Naive thymus-derived CD4-positive, alpha-beta T cell (primary cell): ENCODE results near the gene CD200. TPM values are rescaled to one million over a fixed set of nuclear protein-coding genes. Genes with fewer than 3 reads are reported as not detected.

ENCODE experiments used
- ATAC-seq: fragments of 150-1000 bp; cut with Tn5 transposase; 2 replicates; pipeline ENCODE4 v1.10.0; 2021; ENCODE audit warnings: mild to moderate bottlenecking, moderate library complexity
- CTCF ChIA-PET: fragments of 350-600 bp; sonication (Branson Sonifier 250); formaldehyde crosslinking; loops from one replicate; lab custom pipeline; 2021; ENCODE audit warnings: antibody characterized with exemption; lab: Charles Lee
- POLR2A ChIA-PET: fragments of 350-600 bp; sonication (Branson Sonifier 250); formaldehyde crosslinking; loops from one replicate; lab custom pipeline; 2021; ENCODE audit warnings: antibody characterized with exemption, inconsistent platforms; lab: Charles Lee
- DNase-seq, 9 donors: peaks; one replicate each; pipeline versions ENCODE4 v3.0.0 to v3.0.0-alpha.2; 2020 to 2022; ENCODE audit warnings: mixed read lengths in 1 of 9
- H3K27ac ChIP-seq: one replicate; pipeline ENCODE4 v1.7.0; 2013; ENCODE audit warnings: mild to moderate bottlenecking, low read depth, low read length, moderate library complexity
- H3K27me3 ChIP-seq, 2 donors: one replicate each; pipeline ENCODE4 v1.7.0; 2013; ENCODE audit warnings: low read length in 2 of 2, mild to moderate bottlenecking in 2 of 2, moderate library complexity in 2 of 2; ENCODE audit not compliant: control insufficient read depth in 2 of 2, insufficient read depth in 2 of 2
- H3K36me3 ChIP-seq, 3 experiments: 1 replicate in 2 of 3; 2 replicates in 1 of 3; pipeline ENCODE4 v1.7.0; 2013; ENCODE audit warnings: low read length in 3 of 3, mild to moderate bottlenecking in 3 of 3, moderate library complexity in 1 of 3; ENCODE audit not compliant: insufficient read depth in 3 of 3, control insufficient read depth in 2 of 3
- H3K4me1 ChIP-seq, 2 donors: one replicate each; pipeline ENCODE4 v1.7.0; 2013; ENCODE audit warnings: low read length in 2 of 2, mild to moderate bottlenecking in 2 of 2, moderate library complexity in 1 of 2; ENCODE audit not compliant: control insufficient read depth in 2 of 2, insufficient read depth in 2 of 2
- H3K4me3 ChIP-seq: 2 replicates; pipeline ENCODE4 v1.7.0; 2013; ENCODE audit warnings: mild to moderate bottlenecking, low read length
- H3K9me3 ChIP-seq, 3 experiments: 1 replicate in 2 of 3; 2 replicates in 1 of 3; pipeline ENCODE4 v1.7.0; 2013; ENCODE audit warnings: low read length in 3 of 3; ENCODE audit not compliant: control insufficient read depth in 2 of 3
- H3K27ac Mint-ChIP-seq, 9 donors: one replicate each; pipeline ENCODE4 v1.8.0; 2020 to 2022; ENCODE audit warnings: mixed read lengths in 9 of 9, mild to moderate bottlenecking in 8 of 9, moderate library complexity in 5 of 9, inconsistent platforms in 2 of 9
- H3K27me3 Mint-ChIP-seq, 5 donors: one replicate each; pipeline ENCODE4 v1.8.0; 2021 to 2022; ENCODE audit warnings: mixed read lengths in 5 of 5, mild to moderate bottlenecking in 1 of 5
- H3K36me3 Mint-ChIP-seq, 5 donors: one replicate each; pipeline ENCODE4 v1.8.0; 2020 to 2022; ENCODE audit warnings: mixed read lengths in 5 of 5, mild to moderate bottlenecking in 3 of 5, inconsistent platforms in 1 of 5
- H3K4me1 Mint-ChIP-seq, 7 donors: one replicate each; pipeline ENCODE4 v1.8.0; 2020 to 2022; ENCODE audit warnings: mixed read lengths in 7 of 7, mild to moderate bottlenecking in 3 of 7, inconsistent platforms in 1 of 7
- H3K4me3 Mint-ChIP-seq, 10 donors: one replicate each; pipeline ENCODE4 v1.8.0; 2020 to 2022; ENCODE audit warnings: mild to moderate bottlenecking in 10 of 10, mixed read lengths in 10 of 10, moderate library complexity in 6 of 10, inconsistent platforms in 2 of 10
- H3K9me3 Mint-ChIP-seq, 11 donors: one replicate each; pipeline ENCODE4 v1.8.0; 2020 to 2022; ENCODE audit warnings: mixed read lengths in 11 of 11, mild to moderate bottlenecking in 4 of 11, inconsistent platforms in 1 of 11, moderate library complexity in 1 of 11
- intact Hi-C, 2 donors: fragments of 100-400 bp; cut with micrococcal nuclease; formaldehyde crosslinking; loops; one replicate each; pipeline ENCODE4 v1.15.1; 2023
- polyA plus RNA-seq, 2 donors: library from polyadenylated mRNA; unstranded; fragments of 300-500 nt; fragmentation: Illumina TruSeq; gene quantifications; one replicate each; pipeline ENCODE4 v1.2.3, GENCODE V29; 2021
- total RNA-seq, 6 experiments: library from RNA in 5 of 6; stranded (reverse) in 5 of 6; gene quantifications; 1 replicate in 5 of 6; 2 replicates in 1 of 6; pipeline ENCODE4 v1.2.3 and lab custom pipeline; 2021 to 2026

Gene CD200, protein sequence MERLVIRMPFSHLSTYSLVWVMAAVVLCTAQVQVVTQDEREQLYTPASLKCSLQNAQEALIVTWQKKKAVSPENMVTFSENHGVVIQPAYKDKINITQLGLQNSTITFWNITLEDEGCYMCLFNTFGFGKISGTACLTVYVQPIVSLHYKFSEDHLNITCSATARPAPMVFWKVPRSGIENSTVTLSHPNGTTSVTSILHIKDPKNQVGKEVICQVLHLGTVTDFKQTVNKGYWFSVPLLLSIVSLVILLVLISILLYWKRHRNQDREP
- total RNA-seq (1 to 10 TPM; 2.5 to 9.1 (median 2.9) TPM), polyA plus RNA-seq (1 to 10 TPM; 2.5 to 3.0 TPM), total RNA-seq (lab: John Stamatoyannopoulos, UW) (4.4 reads per million, percentile 22 among the genes with 10 or more reads in this experiment)

DNA sequence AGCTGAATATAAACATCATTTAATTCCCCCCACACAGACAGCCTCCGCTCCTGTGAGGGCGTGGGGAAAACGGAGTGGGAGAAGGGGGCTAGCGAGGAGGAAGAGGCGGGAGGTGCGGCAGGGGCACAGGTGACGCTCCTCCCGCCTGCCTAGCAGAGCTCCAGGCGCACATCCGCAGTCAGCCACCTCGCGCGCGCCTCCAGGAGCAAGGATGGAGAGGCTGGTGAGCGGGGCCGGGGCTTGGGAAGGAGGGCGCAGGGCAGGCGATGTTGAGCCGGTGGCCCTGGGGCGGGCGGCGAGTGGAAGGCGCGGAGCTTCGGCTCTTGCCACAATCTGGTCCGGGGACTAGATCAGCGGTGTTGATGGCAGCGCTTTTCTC lies at the start of gene CD200:
Gene CD200, plus strand, starts transcription at position 155 of the 379 bp plus-strand sequence. Its CDS starts 57 bp downstream, at position 212.
- DNase-seq (peak; percentile 25 to 69 (median 42)), ATAC-seq (peak; percentile 79)
- H3K4me1 ChIP-seq, result peaks cover 0 to 6% of the 10 kb centered on the region in 2 donors
- intact Hi-C loops, result loop anchor here in 1 of 2 donors (1.0 kb wide), 2 partner anchors 8 to 166 kb away; partner anchors contain the start of gene BTLA
- Mint-ChIP-seq H3K4me3 (peak within 1 kb of the TSS; percentile 82 to 95 (median 92)), H3K36me3 (peaks cover 0 to 6% (median 0%) of the 10 kb centered on the region in 5 donors), H3K27ac (peak within 1 kb of the TSS; percentile 71 to 90 (median 78)), H3K9me3 (no peaks in the 10 kb centered on the region), H3K27me3 (no peaks in the 10 kb centered on the region), H3K4me1 (peaks cover 14 to 56% (median 47%) of the 10 kb centered on the region in 7 donors)
- CTCF ChIA-PET, result interaction anchor here (0.7 to 2.7 kb wide), 9 partner anchors 39 to 1877 kb away, joined by 3 to 24 read pairs (median 4); partner anchors contain the start of genes BTLA and SLC9C1
- peak within 1 kb of the TSS; percentile 62 for H3K27ac ChIP-seq
- peaks cover 0 to 5% (median 0%) of the 10 kb centered on the region in 3 experiments for H3K36me3 ChIP-seq
- H3K9me3 ChIP-seq, result no peaks in the 10 kb centered on the region
- peak within 1 kb of the TSS; percentile 78 for H3K4me3 ChIP-seq
- no peaks in the 10 kb centered on the region for H3K27me3 ChIP-seq
- POLR2A ChIA-PET, result interaction anchor here (0.6 to 2.9 kb wide), 16 partner anchors 9 to 657 kb away, joined by 3 to 12 read pairs (median 3); partner anchors contain the start of genes ATG3, BTLA and SLC35A5

DNA sequence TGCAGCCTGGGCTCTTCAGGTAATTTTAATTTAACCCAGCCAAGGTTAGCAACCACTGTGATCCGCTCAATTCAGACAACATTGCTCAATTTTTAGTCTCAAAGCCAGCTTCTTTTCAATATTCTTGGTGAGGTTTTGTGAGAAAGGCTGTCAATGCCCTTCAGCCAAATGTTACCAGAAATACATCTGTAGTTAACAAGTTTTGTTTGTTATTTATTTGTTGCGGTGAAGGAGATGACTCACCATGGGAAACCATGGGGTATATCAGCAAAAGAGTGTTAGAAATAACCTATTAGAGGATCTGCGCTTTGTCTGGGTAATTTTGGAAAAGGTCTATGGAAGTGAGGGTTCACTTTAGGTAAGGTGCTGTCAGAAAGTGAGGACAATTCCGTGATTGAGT lies 43.9 kb upstream of the CD200 start:
- peaks cover 0 to 8% (median 7%) of the 10 kb centered on the region in 7 donors for H3K4me1 Mint-ChIP-seq
- ChIA-PET POLR2A (interaction anchor here (1.0 kb wide), 1 partner anchor 9 kb away, joined by 3 read pairs; no protein-coding TSS in a partner anchor), CTCF (interaction anchor here (0.7 kb wide), 1 partner anchor 177 kb away, joined by 4 read pairs; no protein-coding TSS in a partner anchor)
- no peak overlapping the region for H3K27ac ChIP-seq
- H3K36me3 ChIP-seq, result no peaks in the 10 kb centered on the region
- peaks cover 0 to 3% (median 0%) of the 10 kb centered on the region in 11 donors for H3K9me3 Mint-ChIP-seq
- no peaks in the 10 kb centered on the region for H3K9me3 ChIP-seq
- H3K4me3 ChIP-seq, result no peak overlapping the region
- no peaks in the 10 kb centered on the region for H3K36me3 Mint-ChIP-seq
- no peaks in the 10 kb centered on the region for H3K27me3 ChIP-seq
- H3K27ac Mint-ChIP-seq, result no peak overlapping the region
- intact Hi-C loops, result no loop called here
- no peaks in the 10 kb centered on the region for H3K4me1 ChIP-seq
- no peak overlapping the region for H3K4me3 Mint-ChIP-seq
- H3K27me3 Mint-ChIP-seq, result peaks cover 0 to 6% (median 0%) of the 10 kb centered on the region in 5 donors
- no peak for ATAC-seq
- DNase-seq, result no peak

DNA sequence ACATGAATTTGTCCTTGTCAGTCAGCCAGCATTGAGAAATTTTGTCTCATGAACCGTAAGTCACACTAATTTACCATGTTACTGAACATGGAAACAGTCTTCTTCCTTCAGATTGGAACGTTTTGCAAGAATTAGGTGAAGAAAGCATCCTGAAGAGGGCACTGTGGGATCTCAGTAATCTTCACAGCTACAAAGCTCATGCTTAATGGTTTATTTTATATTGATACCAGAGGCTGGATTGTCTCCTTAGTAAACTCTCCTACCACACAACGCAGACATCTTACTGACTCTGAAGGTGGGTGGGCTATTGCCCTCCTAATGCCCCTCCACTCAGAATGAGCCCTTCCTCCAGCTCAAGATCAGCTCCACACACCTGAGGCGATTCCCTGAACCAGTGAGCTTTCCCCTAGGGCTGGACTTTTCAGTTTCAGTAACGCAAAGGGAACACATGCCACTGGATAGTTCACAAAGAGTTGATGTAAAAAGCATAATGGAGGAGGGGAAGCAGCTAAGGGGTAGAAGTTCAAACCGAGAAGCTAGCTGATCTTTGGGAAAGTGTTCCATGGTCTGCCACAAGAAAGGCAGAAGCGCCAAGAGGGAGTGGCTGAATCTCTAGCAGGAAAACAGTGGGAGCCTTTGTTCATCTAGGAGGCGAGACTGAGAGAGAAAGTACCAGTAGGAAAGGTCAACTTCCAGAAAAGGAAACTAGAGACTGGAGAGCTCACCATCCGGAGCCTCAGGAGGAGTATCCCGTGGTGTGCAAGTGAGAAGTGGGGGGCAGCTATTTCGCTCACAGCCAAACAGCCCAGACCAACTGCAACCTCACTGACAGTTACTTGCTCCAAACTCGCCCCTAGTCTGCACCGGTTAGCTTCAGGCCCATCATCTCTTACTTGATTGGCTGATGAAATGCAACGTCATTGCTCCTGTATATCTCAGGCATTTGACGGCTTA lies 39.3 kb upstream of the CD200 start, which contains the start of gene SLC9C1:
Gene SLC9C1, minus strand, starts transcription at position 849 of the 954 bp plus-strand sequence. CDS start 7,425 bp downstream, outside the sequence.
- H3K4me1 Mint-ChIP-seq, result peaks cover 17 to 37% (median 27%) of the 10 kb centered on the region in 7 donors
- H3K27ac Mint-ChIP-seq, result peak within 1 kb of the TSS; percentile 4 to 83 (median 56)
- CTCF ChIA-PET, result interaction anchor here (0.5 to 4.8 kb wide), 30 partner anchors 9 to 722 kb away, joined by 3 to 36 read pairs (median 4); partner anchors contain the start of genes BTLA and CD200
- Histone ChIP-seq H3K4me3 (peak within 1 kb of the TSS; percentile 25), H3K36me3 (no peaks in the 10 kb centered on the region), H3K27me3 (no peaks in the 10 kb centered on the region), H3K9me3 (no peaks in the 10 kb centered on the region), H3K27ac (no peak within 1 kb of the TSS), H3K4me1 (no peaks in the 10 kb centered on the region)
- DNase-seq, result peak in 7 of 9 donors; percentile 32 to 66 (median 49)
- H3K36me3 Mint-ChIP-seq, result peaks cover 0 to 2% (median 0%) of the 10 kb centered on the region in 5 donors
- intact Hi-C loops, result loop anchor here (1.0 to 5.0 kb wide), 9 partner anchors 10 to 994 kb away; no protein-coding TSS in a partner anchor
- H3K4me3 Mint-ChIP-seq, result peak within 1 kb of the TSS; percentile 49 to 80 (median 70)
- POLR2A ChIA-PET, result interaction anchor here (1.3 to 2.8 kb wide), 2 partner anchors 10 to 161 kb away, joined by 3 to 10 read pairs; partner anchors contain the start of gene GCSAM
- peaks cover 0 to 3% (median 0%) of the 10 kb centered on the region in 11 donors for H3K9me3 Mint-ChIP-seq
- peak; percentile 84 for ATAC-seq
- no peaks in the 10 kb centered on the region for H3K27me3 Mint-ChIP-seq

DNA sequence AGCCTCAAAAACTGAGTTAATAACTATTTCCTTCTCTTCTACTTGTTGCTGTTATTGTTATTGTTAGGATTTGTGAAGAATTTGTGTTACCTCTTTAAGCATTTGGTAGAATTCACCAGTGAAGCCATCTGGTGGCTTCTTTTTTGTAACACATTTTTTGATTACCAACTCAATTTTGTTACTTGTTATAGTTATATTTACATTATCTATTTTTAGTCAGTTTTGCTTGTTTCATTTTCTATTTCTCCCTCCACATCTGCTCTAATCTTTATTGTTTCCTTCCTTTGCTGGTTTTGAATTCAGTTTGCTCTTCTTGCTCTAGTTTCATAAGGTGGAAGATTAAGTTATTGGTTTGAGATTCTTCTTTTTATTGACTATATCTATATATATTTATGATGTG lies 35.2 kb upstream of the CD200 start:
- H3K4me3 Mint-ChIP-seq, result peak overlapping the region in 9 of 10 donors; percentile 1 to 78 (median 45)
- Histone ChIP-seq H3K9me3 (no peaks in the 10 kb centered on the region), H3K36me3 (no peaks in the 10 kb centered on the region), H3K27me3 (no peaks in the 10 kb centered on the region), H3K4me3 (no peak overlapping the region), H3K27ac (no peak overlapping the region), H3K4me1 (no peaks in the 10 kb centered on the region)
- CTCF ChIA-PET, result interaction anchor here (0.7 to 0.9 kb wide), 2 partner anchors 78 to 190 kb away, joined by 3 to 5 read pairs; no protein-coding TSS in a partner anchor
- H3K9me3 Mint-ChIP-seq, result no peaks in the 10 kb centered on the region
- H3K4me1 Mint-ChIP-seq, result peaks cover 17 to 42% (median 29%) of the 10 kb centered on the region in 7 donors
- DNase-seq (no peak), ATAC-seq (no peak)
- H3K27ac Mint-ChIP-seq, result peak overlapping the region in 4 of 9 donors; percentile 16 to 88 (median 30)
- POLR2A ChIA-PET, result interaction anchor here (1.2 kb wide), 1 partner anchor 8 kb away, joined by 3 read pairs; no protein-coding TSS in a partner anchor
- no peaks in the 10 kb centered on the region for H3K27me3 Mint-ChIP-seq
- intact Hi-C loops, result loop anchor here in 1 of 2 donors (5.0 kb wide), 1 partner anchor 170 kb away; no protein-coding TSS in a partner anchor
- peaks cover 0 to 2% (median 0%) of the 10 kb centered on the region in 5 donors for H3K36me3 Mint-ChIP-seq

DNA sequence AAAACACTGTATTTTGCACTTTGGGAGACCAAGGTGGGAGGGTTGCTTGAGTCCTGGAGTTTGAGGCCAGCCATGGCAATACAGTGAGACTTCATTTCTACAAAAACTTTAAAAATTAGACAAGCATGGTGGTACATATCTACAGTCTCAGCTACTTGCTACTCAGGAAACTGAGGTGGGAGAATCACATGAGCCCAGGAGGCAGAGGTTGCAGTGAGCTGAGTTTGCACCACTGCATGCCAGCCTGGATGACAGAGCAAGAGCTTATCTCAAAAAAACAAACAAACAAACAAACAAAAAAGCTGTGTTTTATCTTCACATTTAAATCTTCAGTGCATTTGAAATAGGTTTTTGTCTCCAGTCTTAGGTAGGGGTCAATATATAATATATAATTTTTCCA lies 34.2 kb upstream of the CD200 start:
- H3K27ac Mint-ChIP-seq, result peak overlapping the region in 2 of 9 donors; percentile 7 to 16
- POLR2A ChIA-PET, result interaction anchor here (0.8 kb wide), 1 partner anchor 203 kb away, joined by 4 read pairs; no protein-coding TSS in a partner anchor
- Histone ChIP-seq H3K4me1 (peaks cover 0 to 7% of the 10 kb centered on the region in 2 donors), H3K36me3 (no peaks in the 10 kb centered on the region), H3K9me3 (no peaks in the 10 kb centered on the region), H3K27me3 (no peaks in the 10 kb centered on the region), H3K27ac (no peak overlapping the region), H3K4me3 (no peak overlapping the region)
- no peaks in the 10 kb centered on the region for H3K9me3 Mint-ChIP-seq
- H3K27me3 Mint-ChIP-seq, result no peaks in the 10 kb centered on the region
- CTCF ChIA-PET, result interaction anchor here (0.6 to 2.2 kb wide), 4 partner anchors 25 to 232 kb away, joined by 3 to 14 read pairs (median 4); no protein-coding TSS in a partner anchor
- no peak for DNase-seq
- H3K4me1 Mint-ChIP-seq, result peaks cover 17 to 35% (median 21%) of the 10 kb centered on the region in 7 donors
- no peak for ATAC-seq
- H3K4me3 Mint-ChIP-seq, result peak overlapping the region in 1 of 10 donors; percentile 50
- intact Hi-C loops, result loop anchor here in 1 of 2 donors (5.0 kb wide), 1 partner anchor 171 kb away; no protein-coding TSS in a partner anchor
- H3K36me3 Mint-ChIP-seq, result peaks cover 0 to 2% (median 0%) of the 10 kb centered on the region in 5 donors
